Measurements from ENCODE around the gene TOP2B.

The TOP2B gene

DNA sequence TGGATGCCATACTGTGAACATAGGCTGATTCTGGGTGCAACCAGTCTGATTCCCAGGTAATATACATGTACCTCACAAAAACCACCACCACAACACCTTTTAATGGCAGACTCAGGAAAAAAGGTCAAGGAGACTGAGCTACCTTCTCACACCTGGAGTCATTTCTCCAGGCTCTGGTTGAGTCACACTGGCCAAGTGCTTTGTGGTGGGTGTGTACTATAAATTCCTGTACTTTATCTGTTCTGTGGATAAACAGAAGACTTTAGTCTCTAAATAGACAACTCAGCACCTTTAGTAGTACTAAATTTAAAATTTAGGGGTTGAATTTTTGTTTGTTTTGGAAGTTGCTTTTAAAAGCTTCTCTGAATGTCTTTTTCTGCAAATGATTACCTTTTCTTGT, 46.7 kb downstream of the TOP2B start:
- no peak for DNase-seq (ENCODE audit: low read depth)

- DNase-seq (ENCODE audit: low read depth): no peak
Observed at GRCh38 chr3:25611193-25611592, 53.5 kb downstream of the TOP2B start.

GRCh38 chr3:25610779-25611178, 53.9 kb downstream of the TOP2B start:
- no peak for DNase-seq (ENCODE audit: low read depth)

GRCh38 chr3:25610167-25610566, 54.5 kb downstream of the TOP2B start:
- DNase-seq (ENCODE audit: low read depth): no peak

DNA sequence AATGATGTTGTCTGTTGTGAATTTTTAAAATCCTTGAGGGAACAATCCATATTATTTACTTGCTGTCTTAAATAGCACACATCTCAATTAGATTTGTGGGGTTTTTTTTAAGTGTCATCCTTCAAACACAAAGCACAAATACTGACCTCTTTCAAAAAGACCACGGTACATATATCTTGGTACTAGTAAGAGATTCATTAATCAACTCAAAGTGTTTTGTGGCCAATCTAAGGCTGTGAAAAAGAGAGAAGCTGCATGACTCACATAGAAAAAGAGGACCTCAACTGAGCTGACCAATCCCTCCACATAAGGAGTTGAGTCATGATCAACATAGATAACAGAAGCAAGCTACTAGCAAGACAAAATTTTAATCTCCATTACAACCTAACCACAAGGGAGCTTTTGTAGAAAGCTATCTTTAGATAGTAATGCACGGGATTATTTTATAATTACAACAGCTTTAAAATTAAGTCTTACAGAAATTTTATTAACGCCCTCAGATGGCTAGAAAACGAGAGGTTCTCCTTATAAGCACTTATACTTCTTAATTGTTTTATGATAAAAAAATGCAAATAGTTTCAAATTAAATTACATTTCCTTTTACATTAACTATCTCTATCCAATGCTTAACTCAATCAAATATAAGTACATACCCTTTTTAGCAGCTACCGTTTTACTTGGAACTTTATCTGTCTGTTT, 60.5 kb downstream of the TOP2B start:
- DNase-seq (ENCODE audit: low read depth): no peak

- DNase-seq (ENCODE audit: low read depth): no peak
Observed at GRCh38 chr3:25603703-25604102, 61.0 kb downstream of the TOP2B start.

GRCh38 chr3:25597535-25598101, 67.1 kb downstream of the TOP2B start:
- DNase-seq (ENCODE audit: low read depth): no peak

DNA sequence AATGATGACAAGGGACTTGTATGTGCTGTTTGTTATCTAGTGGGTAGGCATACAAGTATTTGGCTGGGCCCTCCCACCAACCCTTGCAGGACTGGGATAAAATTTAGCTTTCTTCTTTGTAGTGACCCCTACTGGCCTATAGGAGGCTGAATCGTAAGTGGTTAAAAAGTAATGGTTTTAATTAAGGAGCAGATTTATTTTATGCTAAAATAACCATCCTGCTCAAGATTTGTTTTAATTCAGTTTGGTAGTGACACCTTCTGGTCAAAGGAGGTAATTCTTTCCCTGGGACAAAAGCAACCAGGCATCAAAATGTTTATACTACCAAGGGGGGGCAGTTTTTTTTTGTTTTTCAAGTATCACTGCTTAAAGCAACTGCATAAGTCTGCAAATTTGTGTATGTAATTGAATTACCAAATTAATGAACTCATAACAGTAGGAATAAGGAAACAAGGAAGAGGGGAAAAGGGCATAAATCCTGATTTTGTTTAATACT, 70.7 kb downstream of the TOP2B start:
- DNase-seq (ENCODE audit: low read depth): no peak

GRCh38 chr3:25593001-25593400, 71.7 kb downstream of the TOP2B start:
- DNase-seq (ENCODE audit: low read depth): no peak

GRCh38 chr3:25592510-25592968, 72.2 kb downstream of the TOP2B start:
- DNase-seq (ENCODE audit: low read depth): no peak

DNA sequence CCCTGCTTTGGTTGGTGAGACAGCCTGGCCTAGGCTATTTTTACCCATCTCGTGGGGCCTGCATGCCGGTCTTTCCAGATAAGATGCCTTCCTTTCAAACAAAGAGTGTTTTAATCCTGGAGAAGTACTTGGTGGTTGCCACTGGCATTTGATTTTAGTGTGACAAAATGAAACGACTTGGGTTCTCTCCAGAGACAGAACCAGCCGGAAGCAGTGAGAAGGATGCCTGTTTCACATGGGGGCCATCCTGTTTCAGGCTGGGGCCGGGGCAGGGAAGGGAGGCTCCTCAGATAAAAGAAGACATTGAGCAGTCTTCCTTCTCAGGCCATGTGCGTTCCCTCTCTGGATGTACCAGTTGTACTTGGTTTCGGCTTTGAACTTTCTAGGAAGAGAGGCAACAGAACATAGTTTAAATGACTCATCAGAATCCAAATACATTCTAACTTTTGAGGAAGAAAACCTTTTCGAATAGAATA, 74.9 kb downstream of the TOP2B start:
- no peak for DNase-seq (ENCODE audit: low read depth)

GRCh38 chr3:25589104-25589782, 75.5 kb downstream of the TOP2B start:
- DNase-seq (ENCODE audit: low read depth): no peak

DNA sequence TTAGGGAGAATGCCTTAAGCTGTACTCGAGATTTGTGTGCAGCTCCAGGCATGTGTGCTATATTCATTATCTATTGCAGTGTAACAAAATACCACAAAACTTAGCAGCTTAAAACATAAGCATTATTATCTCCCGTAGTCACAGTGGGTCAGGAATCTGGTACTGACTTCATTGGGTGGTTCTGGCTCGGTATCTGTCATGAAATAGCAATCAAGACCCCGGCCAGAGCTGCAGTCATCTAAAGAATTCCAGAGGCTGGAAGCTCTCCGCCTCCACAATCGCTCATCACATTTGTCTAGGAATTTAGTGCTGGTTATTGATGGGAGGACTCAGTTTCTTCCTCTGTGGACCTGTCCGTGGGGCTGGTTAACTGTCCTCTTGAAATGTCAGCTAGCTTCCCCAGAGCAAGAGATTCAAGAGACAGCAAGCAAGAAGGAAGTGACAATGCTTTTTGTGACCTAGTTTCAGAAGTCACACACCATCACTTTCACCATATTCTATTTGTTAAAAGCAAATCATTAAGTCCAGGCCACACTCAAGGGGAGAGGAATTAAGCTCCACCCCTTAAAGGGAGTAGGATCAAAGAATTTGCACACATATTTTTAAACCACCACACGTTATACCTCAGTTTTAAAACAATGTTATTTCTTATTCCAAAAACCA, 76.1 kb downstream of the TOP2B start:
- no peak for DNase-seq (ENCODE audit: low read depth)

GRCh38 chr3:25587975-25588374, 76.7 kb downstream of the TOP2B start:
- DNase-seq (ENCODE audit: low read depth): no peak

GRCh38 chr3:25587526-25587925, 77.2 kb downstream of the TOP2B start:
- no peak for DNase-seq (ENCODE audit: low read depth)

DNA sequence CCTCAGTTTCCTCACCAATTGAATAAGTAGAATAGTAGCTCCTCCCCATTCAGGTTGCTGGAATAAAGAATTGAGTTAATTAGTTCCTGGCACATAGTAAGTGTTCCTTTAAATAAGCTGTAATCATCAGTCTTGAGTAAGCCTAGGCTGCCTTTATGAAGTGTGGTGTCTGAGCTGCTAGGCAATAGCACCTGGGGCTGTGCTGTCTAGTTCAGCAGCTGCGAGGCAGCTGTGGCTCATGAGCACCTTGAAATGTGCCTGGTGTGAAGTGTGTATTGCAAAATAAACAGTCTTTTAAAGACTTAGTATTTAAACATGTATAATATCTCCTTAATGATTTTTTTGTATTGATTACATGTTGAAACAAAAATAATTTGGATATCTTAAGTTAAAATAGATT, 77.6 kb downstream of the TOP2B start:
- no peak for DNase-seq (ENCODE audit: low read depth)

DNA sequence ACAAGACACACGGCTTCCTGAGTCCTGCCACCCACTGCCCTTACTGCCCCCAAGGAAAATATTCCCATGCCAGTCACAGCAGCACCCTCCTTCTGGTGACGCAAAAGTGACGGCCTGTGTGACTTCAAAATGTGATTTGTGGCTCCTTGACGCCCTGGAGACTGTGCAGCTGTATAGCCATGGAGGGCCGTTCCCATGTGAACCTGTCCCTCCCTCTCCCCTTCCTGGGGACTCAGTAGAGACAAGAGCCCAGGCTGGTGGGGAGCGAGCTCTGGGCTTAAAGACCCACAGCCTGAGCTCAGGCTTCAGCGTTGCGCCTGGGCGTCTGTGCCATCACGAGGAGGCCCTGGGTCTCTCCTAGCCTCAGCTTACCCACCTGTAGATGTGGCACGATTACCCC, 78.2 kb downstream of the TOP2B start:
- no peak for DNase-seq (ENCODE audit: low read depth)

DNA sequence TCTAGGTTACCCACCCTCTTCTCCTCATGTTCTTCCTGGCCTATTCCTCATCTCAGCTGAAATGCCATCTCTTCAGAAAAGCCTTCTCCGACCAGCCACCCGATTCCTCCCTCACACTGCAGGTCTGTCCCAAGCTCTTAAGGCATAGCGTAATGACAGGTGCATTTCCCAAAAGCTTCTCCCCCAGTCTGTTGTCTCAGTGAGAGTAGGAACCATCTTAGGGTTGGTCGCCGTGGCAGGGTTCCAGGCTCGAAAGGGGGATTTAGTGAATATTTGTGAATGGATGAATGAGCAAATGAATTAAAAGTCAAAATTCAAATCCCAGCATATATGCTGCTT, 78.6 kb downstream of the TOP2B start:
- no peak for DNase-seq (ENCODE audit: low read depth)

DNA sequence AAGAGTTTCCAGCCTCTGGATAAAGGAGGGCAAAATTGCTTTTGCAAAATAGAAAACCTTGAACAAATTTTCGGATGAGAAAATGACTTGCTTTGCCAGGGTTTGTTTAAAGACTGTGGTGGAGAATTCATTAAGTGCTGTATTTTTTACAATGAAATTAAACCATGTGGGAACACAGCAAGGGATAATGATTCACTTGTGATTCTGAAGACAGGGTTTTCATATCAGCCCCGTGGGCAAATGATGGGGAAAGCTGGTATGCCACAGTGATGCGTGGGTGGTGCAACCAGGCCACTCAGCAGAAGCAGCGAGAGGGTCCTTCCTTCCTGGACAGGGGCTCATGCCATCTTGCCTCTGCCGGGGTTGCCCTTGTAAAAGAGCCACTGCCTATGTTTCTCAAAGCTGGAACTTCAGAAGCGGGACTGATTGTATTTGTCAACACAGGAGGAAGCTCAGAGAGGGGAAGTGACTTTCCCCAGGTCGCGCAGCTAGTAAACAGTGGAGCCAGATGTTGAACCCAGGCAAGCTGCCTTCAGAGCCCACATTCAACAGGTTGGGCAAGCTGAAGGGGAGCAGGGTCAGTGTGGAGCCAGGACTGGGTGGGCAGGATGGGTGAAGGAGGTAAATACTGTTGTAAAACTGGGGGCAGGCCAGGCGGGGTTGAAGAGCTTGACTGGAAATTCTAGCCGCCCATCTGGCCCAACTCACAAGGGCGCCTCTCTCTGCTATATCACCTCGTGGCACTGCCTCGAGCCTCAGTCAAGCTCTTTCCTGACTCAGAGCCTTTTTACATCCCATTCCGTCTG, 79.1 kb downstream of the TOP2B start:
- no peak for DNase-seq (ENCODE audit: low read depth)

GRCh38 chr3:25584011-25584789, 80.5 kb downstream of the TOP2B start:
- DNase-seq (ENCODE audit: low read depth): no peak

GRCh38 chr3:25583343-25583742, 81.4 kb downstream of the TOP2B start:
- DNase-seq (ENCODE audit: low read depth): no peak

Measured in activated T-cell treated with anti-CD3 and anti-CD28 coated beads for 48 hours (primary cell).